CD4-positive, alpha-beta T cell (primary cell): ENCODE results near the gene NPAS3. TPM values are rescaled to one million over a fixed set of nuclear protein-coding genes. Genes with fewer than 3 reads are reported as not detected.

Experiments used
- ATAC-seq: fragments of 200-7000 bp; cut with Tn5 transposase; one replicate; pipeline ENCODE4 v1.10.0; 2022; ENCODE audit warnings: mild to moderate bottlenecking; ENCODE audit not compliant: poor library complexity
- CTCF ChIA-PET: fragments of 350-600 bp; sonication (Branson Sonifier 250); formaldehyde crosslinking; loops from one replicate; lab custom pipeline; 2021; ENCODE audit warnings: antibody characterized with exemption, inconsistent platforms; lab: Charles Lee
- POLR2A ChIA-PET: fragments of 350-600 bp; sonication (Branson Sonifier 250); formaldehyde crosslinking; loops from one replicate; lab custom pipeline; 2021; ENCODE audit warnings: antibody characterized with exemption, inconsistent platforms; lab: Charles Lee
- DNase-seq, 14 experiments: peaks; one replicate each; pipeline ENCODE4 v3.0.0-alpha.2; 2013 to 2020; ENCODE audit warnings: mixed read lengths in 2 of 14
- H3K27ac ChIP-seq, 2 donors: one replicate each; pipeline versions ENCODE4 v1.5.1 to v1.7.0; 2013; ENCODE audit warnings: low read length in 2 of 2, low read depth in 1 of 2, mild to moderate bottlenecking in 1 of 2
- H3K27me3 ChIP-seq, 2 experiments: 1 replicate in 1 of 2; 2 replicates in 1 of 2; pipeline versions ENCODE4 v1.6.1 to v1.7.0; 2013; ENCODE audit warnings: low read length in 2 of 2, control low read depth in 1 of 2, mild to moderate bottlenecking in 1 of 2, moderate library complexity in 1 of 2; ENCODE audit not compliant: insufficient read depth in 2 of 2, control insufficient read depth in 1 of 2
- H3K36me3 ChIP-seq: one replicate; pipeline ENCODE4 v1.6.1; 2013; ENCODE audit warnings: low read length, control low read depth; ENCODE audit not compliant: insufficient read depth
- H3K4me1 ChIP-seq: one replicate; pipeline ENCODE4 v1.6.1; 2013; ENCODE audit warnings: low read length, control low read depth; ENCODE audit not compliant: insufficient read depth
- H3K4me3 ChIP-seq: one replicate; pipeline ENCODE4 v1.5.1; 2013; ENCODE audit warnings: mild to moderate bottlenecking, low read length, moderate library complexity
- H3K9me3 ChIP-seq, 2 experiments: 1 replicate in 1 of 2; 2 replicates in 1 of 2; pipeline versions ENCODE4 v1.6.1 to v1.7.0; 2013; ENCODE audit warnings: low read length in 2 of 2, mild to moderate bottlenecking in 2 of 2, control low read depth in 1 of 2, moderate library complexity in 1 of 2; ENCODE audit not compliant: control insufficient read depth in 1 of 2, insufficient read depth in 1 of 2
- H3K27ac Mint-ChIP-seq: one replicate; pipeline ENCODE4 v1.8.0; 2020; ENCODE audit warnings: mixed read lengths
- H3K27me3 Mint-ChIP-seq: one replicate; pipeline ENCODE4 v1.8.0; 2021; ENCODE audit warnings: mixed read lengths
- H3K36me3 Mint-ChIP-seq: one replicate; pipeline ENCODE4 v1.8.0; 2021; ENCODE audit warnings: low read depth, mixed read lengths
- H3K4me1 Mint-ChIP-seq: one replicate; pipeline ENCODE4 v1.8.0; 2021; ENCODE audit warnings: low read depth, mixed read lengths
- H3K4me3 Mint-ChIP-seq: one replicate; pipeline ENCODE4 v1.8.0; 2020; ENCODE audit warnings: mild to moderate bottlenecking, mixed read lengths
- H3K9me3 Mint-ChIP-seq: one replicate; pipeline ENCODE4 v1.8.0; 2020; ENCODE audit warnings: mixed read lengths
- CTCF ChIP-seq: fragments of 200-600 bp; IDR thresholded peaks from one replicate; pipeline ENCODE4 v1.8.0; 2022; ENCODE audit warnings: antibody characterized with exemption, mild to moderate bottlenecking
- intact Hi-C, 2 experiments: fragments of 100-400 bp; cut with DNase I in 1 of 2; cut with micrococcal nuclease in 1 of 2; formaldehyde crosslinking; loops; one replicate each; pipeline versions ENCODE4 v1.15.1 to v1.9.0; 2023 to 2025; cut with DNase I, micrococcal nuclease
- total RNA-seq, 174 experiments: library from RNA in 2 of 174; stranded (reverse) in 2 of 174; gene quantifications; one replicate each; pipeline ENCODE4 v1.2.3 and lab custom pipeline; 2021 to 2026

Gene NPAS3
- total RNA-seq, 2 experiments from 2014 or later: not detected

- Mint-ChIP-seq H3K9me3 (no peaks in the 10 kb centered on the region), H3K36me3 (no peaks in the 10 kb centered on the region), H3K4me1 (peaks cover under 1% of the 10 kb centered on the region), H3K27me3 (no peaks in the 10 kb centered on the region), H3K4me3 (no peak overlapping the region), H3K27ac (no peak overlapping the region)
- H3K27ac ChIP-seq: no peak overlapping the region
- intact Hi-C loops: loop anchor here in 1 of 2 experiments (5.0 kb wide), 1 partner anchor 853 kb away; no protein-coding TSS in a partner anchor
- H3K27me3 ChIP-seq: no peaks in the 10 kb centered on the region
- H3K9me3 ChIP-seq: no peaks in the 10 kb centered on the region
- no peaks in the 10 kb centered on the region for H3K4me1 ChIP-seq
- no peak for TF ChIP-seq CTCF
- H3K36me3 ChIP-seq: no peaks in the 10 kb centered on the region
- no peak overlapping the region for H3K4me3 ChIP-seq
- DNase-seq (no peak), ATAC-seq (no peak)
- POLR2A ChIA-PET: no interaction called here
- CTCF ChIA-PET: no interaction called here
Measured at GRCh38 chr14:33430414-33431035, 491.8 kb downstream of the NPAS3 start.

- no peaks in the 10 kb centered on the region for H3K36me3 Mint-ChIP-seq
- Histone ChIP-seq H3K27ac (no peak overlapping the region), H3K4me3 (no peak overlapping the region), H3K27me3 (no peaks in the 10 kb centered on the region), H3K4me1 (no peaks in the 10 kb centered on the region), H3K9me3 (no peaks in the 10 kb centered on the region), H3K36me3 (no peaks in the 10 kb centered on the region)
- no peaks in the 10 kb centered on the region for H3K27me3 Mint-ChIP-seq
- TF ChIP-seq CTCF: no peak
- DNase-seq (no peak), ATAC-seq (no peak)
- ChIA-PET CTCF (no interaction called here), POLR2A (no interaction called here)
- peaks cover 12% of the 10 kb centered on the region for H3K4me1 Mint-ChIP-seq
- intact Hi-C loops: loop anchor here in 1 of 2 experiments (5.0 kb wide), 1 partner anchor 855 kb away; no protein-coding TSS in a partner anchor
- H3K4me3 Mint-ChIP-seq: no peak overlapping the region
- H3K9me3 Mint-ChIP-seq: no peaks in the 10 kb centered on the region
- H3K27ac Mint-ChIP-seq: no peak overlapping the region
Measured at GRCh38 chr14:33432407-33433023, 493.8 kb downstream of the NPAS3 start.

GRCh38 chr14:33433396-33433795 is 494.7 kb downstream of the NPAS3 start:
- no peak overlapping the region for H3K27ac Mint-ChIP-seq
- Histone ChIP-seq H3K27ac (no peak overlapping the region), H3K4me1 (no peaks in the 10 kb centered on the region), H3K36me3 (no peaks in the 10 kb centered on the region), H3K9me3 (no peaks in the 10 kb centered on the region), H3K4me3 (no peak overlapping the region), H3K27me3 (no peaks in the 10 kb centered on the region)
- H3K4me3 Mint-ChIP-seq: no peak overlapping the region
- ChIA-PET CTCF (no interaction called here), POLR2A (no interaction called here)
- no peaks in the 10 kb centered on the region for H3K36me3 Mint-ChIP-seq
- no peak for DNase-seq
- no peaks in the 10 kb centered on the region for H3K27me3 Mint-ChIP-seq
- intact Hi-C loops: loop anchor here in 1 of 2 experiments (5.0 kb wide), 1 partner anchor 856 kb away; no protein-coding TSS in a partner anchor
- TF ChIP-seq CTCF: no peak
- ATAC-seq: no peak
- peaks cover 12% of the 10 kb centered on the region for H3K4me1 Mint-ChIP-seq
- no peaks in the 10 kb centered on the region for H3K9me3 Mint-ChIP-seq
